Astrocyte (in vitro differentiated cells and primary cell): ENCODE measurements around the gene FZD10.

Experiments used
- CTCF ChIP-seq: IDR thresholded peaks from 2 replicates; pipeline ENCODE4 v1.5.1; 2011; ENCODE audit warnings: low read depth, mild to moderate bottlenecking, inconsistent platforms, low read length, moderate library complexity; ENCODE audit not compliant: insufficient read depth
- EZH2 ChIP-seq: IDR thresholded peaks from 2 replicates; pipeline ENCODE4 v1.6.1; 2012; ENCODE audit warnings: mild to moderate bottlenecking, low read length, inconsistent platforms; ENCODE audit not compliant: insufficient read depth

GRCh38 chr12:130157998-130158753 lies 4.1 kb upstream of the FZD10 start:
- no peak for TF ChIP-seq CTCF
- no peak for TF ChIP-seq EZH2
